SKM-1 treated with dmso at 0.1 percent for 144 hours (cell line): ENCODE measurements around the gene DNAJB1.
"Not testable (repeated sequence)": the region's sequence is repeated elsewhere in the genome, so short reads cannot be mapped to it uniquely, and the experiment has no call there.

Source experiments
- DNase-seq: peaks from one replicate; lab custom pipeline; 2025; ENCODE audit not compliant: unreplicated experiment; lab: John Stamatoyannopoulos, UW

The DNAJB1 gene

GRCh38 chr19:14553042-14553938 lies 35.1 kb upstream of the DNAJB1 start:
- no peak for DNase-seq

- not testable (repeated sequence) for DNase-seq
These were observed 33.8 kb upstream of the DNAJB1 start for GRCh38 chr19:14552006-14552360.

- DNase-seq, result peak; percentile 94
These were observed 33.2 kb upstream of the DNAJB1 start for GRCh38 chr19:14551134-14552005.

GRCh38 chr19:14550201-14550754 lies 32.1 kb upstream of the DNAJB1 start:
- no peak for DNase-seq

DNA sequence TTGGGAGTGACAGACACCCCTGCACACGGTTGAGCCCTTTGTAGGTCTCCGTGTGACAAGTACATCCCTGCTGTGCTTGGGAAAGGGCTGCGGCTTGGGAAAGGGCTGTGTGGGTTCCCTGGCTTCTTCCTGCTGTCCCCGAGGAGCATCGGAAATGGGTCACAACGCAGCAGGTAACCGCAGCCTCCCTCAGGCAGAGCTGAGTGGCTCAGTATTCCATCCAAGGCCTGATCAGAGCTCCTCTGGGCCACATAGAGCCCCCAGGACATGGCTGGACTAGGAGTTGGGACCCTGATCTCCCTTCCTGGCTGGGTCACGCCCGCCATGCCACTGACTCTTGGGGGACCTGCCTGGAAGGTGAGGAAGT lies 27.5 kb upstream of the DNAJB1 start:
- no peak for DNase-seq

- DNase-seq, result no peak
These were observed 26.9 kb upstream of the DNAJB1 start for GRCh38 chr19:14544977-14545715.

DNA sequence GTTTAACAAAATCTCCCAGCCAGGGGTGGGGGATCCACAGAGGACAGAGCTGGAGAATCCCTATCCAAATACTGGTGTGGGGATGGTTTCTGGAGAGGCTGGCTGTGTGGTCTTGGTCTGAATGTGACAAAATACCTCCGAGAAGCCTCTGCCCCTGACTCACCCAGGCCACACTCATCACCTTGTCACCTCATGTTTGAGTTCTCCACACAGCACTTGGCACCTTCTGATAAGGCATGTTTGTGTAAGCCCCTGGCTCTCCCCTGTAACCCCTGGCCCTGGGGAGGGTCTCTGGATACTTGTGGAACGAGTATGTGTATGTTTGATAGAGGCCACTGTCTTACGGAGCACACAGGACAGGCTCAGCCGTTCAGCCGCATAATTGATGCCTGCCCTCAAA lies 25.9 kb upstream of the DNAJB1 start:
- DNase-seq, result no peak

DNA sequence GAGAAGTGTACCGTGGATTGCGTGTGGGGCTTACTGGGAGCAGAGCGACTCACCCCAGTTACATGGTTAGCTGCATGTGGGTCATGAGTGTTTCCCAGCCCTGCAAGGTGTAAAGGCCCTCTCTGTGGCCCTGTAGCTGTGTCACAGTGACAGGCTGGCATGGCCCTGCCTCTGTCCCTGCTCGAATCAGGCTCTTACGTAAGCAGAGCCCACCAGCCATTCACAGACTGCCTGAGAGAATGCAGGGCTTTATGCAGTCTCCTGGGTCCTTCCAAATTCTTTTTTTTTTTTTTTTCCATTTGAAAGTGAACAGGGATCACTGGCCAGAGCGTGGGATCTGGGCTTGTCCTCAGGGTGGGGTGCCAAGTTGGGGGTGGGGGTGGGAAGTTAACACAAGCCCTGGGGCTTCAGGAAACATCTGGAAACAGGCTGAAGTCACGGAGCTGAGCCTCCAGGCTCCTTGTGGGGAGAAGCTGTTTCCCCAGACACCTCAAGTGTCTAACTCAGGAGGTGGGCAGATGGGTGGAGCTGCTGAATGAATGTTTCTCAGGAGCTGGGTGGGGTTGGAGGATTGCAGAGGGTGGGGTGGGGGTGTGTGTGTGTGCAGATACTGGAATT lies 24.6 kb upstream of the DNAJB1 start:
- DNase-seq, result no peak

GRCh38 chr19:14541979-14542378 lies 23.8 kb upstream of the DNAJB1 start:
- DNase-seq, result not testable (repeated sequence)

GRCh38 chr19:14540741-14541525 lies 22.7 kb upstream of the DNAJB1 start:
- DNase-seq, result peak; percentile 3

DNA sequence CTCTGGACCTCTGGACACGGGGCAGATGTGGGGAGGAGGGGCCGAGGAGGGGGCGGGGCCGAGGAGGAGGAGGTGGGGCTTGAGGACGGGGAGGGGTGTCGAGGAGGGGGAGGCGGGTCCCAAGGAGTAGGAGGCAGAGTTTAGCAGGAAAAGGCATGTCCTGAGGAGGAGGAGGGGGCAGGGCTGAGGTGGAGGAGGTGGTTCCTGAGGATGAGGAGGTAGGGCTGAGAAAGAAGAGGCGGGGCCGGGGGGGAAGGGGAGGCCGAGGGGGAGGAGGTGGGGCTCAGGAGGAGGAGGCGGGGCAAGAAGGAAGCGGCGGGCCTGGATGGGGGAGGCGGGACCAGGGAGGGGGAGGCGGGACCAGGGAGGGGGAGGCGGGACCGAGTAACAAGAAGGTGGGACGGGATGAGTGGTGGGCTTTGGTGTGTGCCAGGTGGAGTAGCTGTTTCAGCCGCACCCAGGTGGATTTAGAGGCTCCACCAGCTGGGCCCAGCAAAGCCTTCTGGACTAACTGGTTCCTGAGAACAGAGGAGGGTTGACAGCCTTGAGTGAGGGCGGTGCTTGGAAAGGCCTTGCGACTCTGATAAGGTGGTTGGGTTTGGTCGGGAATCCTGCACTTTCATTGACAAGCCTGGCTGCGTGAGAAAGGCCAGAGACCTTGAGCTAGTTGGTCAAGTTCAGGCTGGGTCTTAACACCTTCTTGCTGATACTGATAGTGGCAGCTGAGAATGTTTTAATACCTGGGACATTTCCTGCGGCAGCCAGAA lies 18.9 kb upstream of the DNAJB1 start:
- DNase-seq, result peak; percentile 22

GRCh38 chr19:14533450-14533849 lies 15.3 kb upstream of the DNAJB1 start:
- DNase-seq, result no peak

- no peak for DNase-seq
These were observed 12.3 kb upstream of the DNAJB1 start for GRCh38 chr19:14530506-14530905.

DNA sequence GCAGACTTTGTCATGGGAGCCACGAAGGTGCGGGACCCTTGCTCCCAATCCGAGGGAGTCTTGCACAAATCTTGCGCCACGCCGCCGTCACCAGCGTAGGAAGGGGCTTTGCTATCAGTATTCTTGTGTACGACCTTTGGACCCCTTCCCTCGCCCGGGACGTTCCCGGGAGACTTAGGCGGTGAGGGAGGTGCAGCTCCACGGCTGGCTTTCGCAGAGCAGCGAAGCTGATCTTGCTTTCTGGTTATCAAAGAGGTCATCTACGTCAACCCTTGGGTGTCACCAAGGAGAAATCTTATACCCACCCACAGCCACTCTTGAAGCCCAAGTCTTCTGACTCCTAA lies 11.8 kb upstream of the DNAJB1 start:
- DNase-seq, result peak; percentile 67

- DNase-seq, result peak; percentile 99
These were observed 11.2 kb upstream of the DNAJB1 start, which contains the start of gene TECR for GRCh38 chr19:14529254-14530004. TECR (plus strand) TSS chr19:14529594; CDS start chr19:14529697, 103 bp downstream.

DNA sequence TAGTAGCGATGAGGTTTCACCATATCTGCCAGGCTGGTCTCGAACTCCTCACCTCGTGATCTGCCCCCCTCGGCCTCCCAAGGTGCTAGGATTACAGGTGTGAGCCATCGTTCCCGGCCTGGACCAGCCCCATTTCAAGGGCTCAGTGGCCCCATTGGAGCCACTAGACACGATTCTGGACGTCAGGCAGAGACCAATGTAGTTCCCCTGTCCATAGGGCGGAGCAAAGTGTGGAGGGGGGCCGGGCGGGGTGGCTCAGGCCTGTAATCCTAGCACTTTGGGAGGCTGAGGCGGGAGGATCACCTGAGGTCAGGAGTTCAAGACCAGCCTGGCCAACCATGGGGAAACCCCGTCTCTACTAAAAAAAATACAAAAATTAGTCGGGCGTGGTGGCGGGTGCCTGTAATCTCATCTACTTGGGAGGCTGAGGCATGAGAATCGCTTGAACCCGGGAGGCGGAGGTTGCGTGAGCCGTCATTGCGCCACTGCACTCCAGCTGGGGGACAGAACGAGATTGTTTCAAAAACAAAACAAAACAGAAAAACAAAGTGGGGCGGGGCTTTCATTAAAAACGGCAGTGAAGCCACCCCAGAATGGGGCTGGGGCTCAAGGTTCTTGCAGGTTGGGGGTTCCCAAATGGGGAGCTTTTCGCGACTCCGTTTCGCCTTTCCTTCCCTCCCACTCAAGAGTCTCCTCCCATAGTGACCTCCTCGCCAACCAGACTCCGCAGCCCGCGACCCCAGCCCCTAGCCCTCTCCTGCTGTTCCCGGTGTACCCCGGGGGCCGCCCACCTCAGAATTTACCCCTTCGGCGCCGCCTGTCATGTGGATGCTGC lies 10.4 kb upstream of the DNAJB1 start:
- no peak for DNase-seq

- DNase-seq, result no peak
These were observed 8.2 kb upstream of the DNAJB1 start for GRCh38 chr19:14526423-14526822.

GRCh38 chr19:14525729-14526128 lies 7.5 kb upstream of the DNAJB1 start:
- no peak for DNase-seq
